Epithelial cell of prostate (primary cell): ENCODE results near the gene CDH8.
A peak's percentile ranks its signal among the peaks of the same experiment; 100 is the strongest.

Experiments
- DNase-seq: peaks from one replicate; pipeline ENCODE4 v3.0.0-alpha.2; 2011; ENCODE audit warnings: low read depth, low spot score
- H3K27ac ChIP-seq: fragments of 450-650 bp; 2 replicates; pipeline ENCODE4 v1.5.1; 2017; ENCODE audit warnings: mild to moderate bottlenecking

CDH8 gene

GRCh38 chr16:61879306-61879705 lies 156.9 kb downstream of the CDH8 start:
- no peak overlapping the region for H3K27ac ChIP-seq

GRCh38 chr16:61877436-61877835 lies 158.8 kb downstream of the CDH8 start:
- no peak for DNase-seq
- no peak overlapping the region for H3K27ac ChIP-seq

More at GRCh38 chr16:61879306-61879705, 156.9 kb downstream of the CDH8 start:
- DNase-seq: no peak

GRCh38 chr16:61872778-61873119 lies 163.5 kb downstream of the CDH8 start:
- no peak overlapping the region for H3K27ac ChIP-seq
- DNase-seq: no peak

- no peak for DNase-seq
- no peak overlapping the region for H3K27ac ChIP-seq
These were observed 164.1 kb downstream of the CDH8 start for GRCh38 chr16:61871837-61872777.

GRCh38 chr16:61862221-61863155 lies 173.8 kb downstream of the CDH8 start:
- no peak for DNase-seq
- H3K27ac ChIP-seq: no peak overlapping the region

GRCh38 chr16:61858988-61859387 lies 177.2 kb downstream of the CDH8 start:
- H3K27ac ChIP-seq: no peak overlapping the region
- DNase-seq: peak; percentile 10

GRCh38 chr16:61842666-61843065 lies 193.6 kb downstream of the CDH8 start:
- no peak overlapping the region for H3K27ac ChIP-seq
- DNase-seq: no peak

GRCh38 chr16:61836804-61837393 lies 199.3 kb downstream of the CDH8 start:
- DNase-seq: no peak
- H3K27ac ChIP-seq: no peak overlapping the region

- H3K27ac ChIP-seq: no peak overlapping the region
- DNase-seq: no peak
These were observed 202.2 kb downstream of the CDH8 start for GRCh38 chr16:61834082-61834481.

GRCh38 chr16:61831351-61831917 lies 204.8 kb downstream of the CDH8 start:
- DNase-seq: no peak
- no peak overlapping the region for H3K27ac ChIP-seq

- no peak for DNase-seq
- no peak overlapping the region for H3K27ac ChIP-seq
These were observed 206.6 kb downstream of the CDH8 start for GRCh38 chr16:61829631-61830030.

- no peak for DNase-seq
- no peak overlapping the region for H3K27ac ChIP-seq
These were observed 212.9 kb downstream of the CDH8 start for GRCh38 chr16:61823326-61823725.

- H3K27ac ChIP-seq: no peak overlapping the region
These were observed 215.4 kb downstream of the CDH8 start for GRCh38 chr16:61820820-61821219.

GRCh38 chr16:61820398-61820797 lies 215.8 kb downstream of the CDH8 start:
- no peak for DNase-seq
- no peak overlapping the region for H3K27ac ChIP-seq

More at GRCh38 chr16:61820820-61821219, 215.4 kb downstream of the CDH8 start:
- no peak for DNase-seq

GRCh38 chr16:61818850-61819249 lies 217.4 kb downstream of the CDH8 start:
- H3K27ac ChIP-seq: no peak overlapping the region
- no peak for DNase-seq

- no peak overlapping the region for H3K27ac ChIP-seq
- no peak for DNase-seq
These were observed 218.5 kb downstream of the CDH8 start for GRCh38 chr16:61817583-61818278.

GRCh38 chr16:61814726-61815347 lies 221.4 kb downstream of the CDH8 start:
- DNase-seq: no peak
- H3K27ac ChIP-seq: no peak overlapping the region

- H3K27ac ChIP-seq: no peak overlapping the region
- DNase-seq: no peak
These were observed 222.9 kb downstream of the CDH8 start for GRCh38 chr16:61813339-61813738.

- no peak overlapping the region for H3K27ac ChIP-seq
- DNase-seq: no peak
These were observed 224.0 kb downstream of the CDH8 start for GRCh38 chr16:61812251-61812650.
